Right lobe of liver (tissue), 4 donors: Measurements from ENCODE around the gene NUAK1.

Source experiments
- CTCF ChIP-seq, 4 donors: fragments of 200-600 bp in 3 of 4; fragments of 450-650 bp in 1 of 4; IDR thresholded peaks; one replicate each; pipeline versions ENCODE4 v1.5.1 to v1.8.0; 2016 to 2022; ENCODE audit warnings: antibody characterized with exemption in 4 of 4, mild to moderate bottlenecking in 2 of 4
- POLR2A ChIP-seq: fragments of 450-650 bp; IDR thresholded peaks from one replicate; pipeline ENCODE4 v1.6.1; 2017; ENCODE audit warnings: antibody characterized with exemption, mild to moderate bottlenecking
- donor health status: DM: no; HTN: no; CAD: no.
- donor health status: DM: no; HTN: no; CAD: no.
- donor health status: DM: no; HTN: yes; CAD: no.

DNA sequence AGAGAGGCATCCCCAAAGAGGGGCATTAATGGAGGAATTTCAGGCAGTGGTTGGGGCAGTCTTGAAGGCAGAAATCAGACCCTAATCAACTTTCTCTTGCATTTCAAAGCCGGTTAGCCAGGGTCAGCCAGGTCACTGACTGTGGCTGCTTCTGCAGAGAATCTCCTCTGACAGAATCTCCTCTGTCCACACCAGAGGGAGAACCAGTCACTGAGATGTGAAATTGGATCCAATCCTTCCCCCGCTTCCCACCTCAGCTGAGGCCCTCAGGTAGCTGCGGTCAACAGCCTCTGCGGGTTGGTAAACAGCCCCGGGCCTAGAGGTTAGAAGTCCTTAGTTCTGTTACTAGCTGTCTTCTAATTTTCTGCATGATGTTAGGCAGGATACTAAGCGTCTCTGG is 39.8 kb upstream of the NUAK1 start:
- TF ChIP-seq CTCF (IDR thresholded peaks at IDR 0.05), result no peak
- TF ChIP-seq POLR2A, result no peak
